Limb (tissue), 2 donors: Measurements from ENCODE around the gene MAGI2.
A peak's percentile ranks its signal among the peaks of the same experiment; 100 is the strongest.

Experiments used
- DNase-seq, 2 donors: peaks; one replicate each; pipeline ENCODE4 v3.0.0-alpha.2; 2016; ENCODE audit errors: extremely low spot score in 2 of 2

Gene MAGI2

DNA sequence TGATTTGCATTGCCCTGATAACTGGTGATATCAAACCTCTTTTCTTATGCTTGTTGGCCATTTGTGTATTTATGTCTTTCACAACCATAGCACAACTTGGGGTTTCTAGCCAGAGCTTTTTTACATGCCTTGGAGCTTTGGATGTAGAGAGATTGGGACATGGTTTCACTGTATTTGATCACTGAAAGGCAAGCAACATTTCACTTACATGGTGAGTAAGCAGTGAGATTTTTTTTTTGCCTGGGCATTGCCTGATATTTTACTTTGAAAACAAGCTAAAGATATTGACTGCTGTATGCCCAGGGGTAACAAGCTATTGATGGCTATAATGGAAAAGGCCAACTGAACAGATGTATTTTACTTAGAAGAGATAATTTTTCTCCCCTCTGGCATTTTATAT lies 1395.9 kb downstream of the MAGI2 start:
- no peak for DNase-seq

DNA sequence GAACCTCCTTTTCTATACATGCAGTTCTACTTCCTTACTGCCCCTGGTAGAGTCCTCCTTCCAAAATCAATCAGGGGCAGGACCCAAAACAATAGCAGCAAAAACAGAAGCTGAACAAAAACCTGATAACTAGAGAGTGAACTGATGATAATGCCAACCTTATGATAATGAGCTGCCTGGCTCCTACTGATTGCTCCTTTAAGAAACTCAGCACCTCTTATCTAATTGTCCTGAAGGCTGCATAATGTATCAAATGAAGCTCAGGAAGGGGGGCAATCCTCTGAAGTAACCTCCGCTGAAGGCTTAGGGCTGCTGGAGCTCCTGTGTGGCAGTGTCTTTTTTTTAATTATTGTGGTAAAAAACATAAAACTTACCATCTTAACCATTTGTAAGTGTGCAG lies 1397.9 kb downstream of the MAGI2 start:
- DNase-seq: no peak

DNA sequence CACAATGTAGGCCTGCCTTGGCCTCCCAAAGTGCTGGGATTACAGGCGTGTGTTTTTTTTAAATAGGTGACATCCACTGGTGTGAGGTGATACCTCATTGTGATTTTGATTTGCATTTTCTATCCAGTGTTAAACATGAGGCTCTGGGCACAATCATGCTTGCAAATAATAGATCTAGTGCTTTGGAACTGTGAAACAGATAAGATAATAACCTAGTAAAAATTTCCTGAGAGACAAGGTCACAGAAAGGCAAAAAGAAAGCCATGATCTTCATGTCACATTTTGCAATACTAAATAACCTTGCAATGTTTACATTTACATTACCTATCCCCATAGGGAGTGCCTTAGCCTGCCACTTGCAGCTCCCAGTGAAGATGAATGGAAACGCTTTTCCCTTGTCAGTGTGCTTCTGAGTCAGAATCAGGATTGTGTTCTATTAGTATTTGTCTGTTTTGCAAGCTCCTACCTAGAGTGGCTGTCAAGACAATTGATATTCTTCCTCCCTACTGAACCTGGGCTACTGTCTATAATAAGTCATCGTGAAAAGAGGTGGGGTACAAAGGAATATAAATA lies 1398.4 kb downstream of the MAGI2 start:
- no peak for DNase-seq

DNA sequence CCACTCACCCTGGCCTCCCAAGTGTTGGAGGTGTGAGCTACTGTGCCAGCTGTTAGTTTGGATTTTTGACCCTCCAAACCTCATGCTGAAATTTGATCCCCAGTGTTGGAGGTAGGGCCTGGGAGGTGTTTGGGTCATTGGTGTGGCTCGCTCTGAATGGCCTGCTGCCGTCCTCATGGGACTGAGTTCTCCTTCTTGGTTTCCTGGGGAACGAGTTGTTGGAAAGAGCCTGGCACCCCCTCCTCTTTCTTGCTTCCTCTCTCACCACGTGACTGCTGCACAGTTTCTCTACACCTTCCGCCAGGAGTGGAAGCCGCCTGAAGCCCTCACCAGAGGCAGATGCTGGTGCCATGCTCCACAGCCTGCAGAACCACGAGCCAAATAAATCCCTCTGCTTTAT lies 1401.4 kb downstream of the MAGI2 start:
- no peak for DNase-seq

DNA sequence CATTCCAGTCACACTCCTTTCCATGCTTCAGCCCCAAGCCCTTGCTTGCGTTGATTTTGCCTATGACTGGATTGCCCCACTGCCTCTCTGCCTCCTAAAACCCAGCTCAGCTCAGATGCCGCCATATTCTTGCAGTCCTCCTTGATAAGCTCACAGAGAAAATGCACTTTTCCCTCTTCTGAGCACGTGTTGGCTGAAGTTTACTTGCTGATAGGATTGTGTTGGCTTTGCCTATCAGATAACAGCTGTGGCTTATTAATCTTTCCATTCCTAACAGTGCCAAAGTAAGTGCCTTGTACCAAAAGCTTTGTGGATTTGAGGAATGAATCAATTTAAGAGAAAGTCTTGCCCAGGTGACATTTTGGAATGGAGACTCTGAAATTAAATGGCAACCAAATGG lies 1405.7 kb downstream of the MAGI2 start:
- DNase-seq: no peak

DNA sequence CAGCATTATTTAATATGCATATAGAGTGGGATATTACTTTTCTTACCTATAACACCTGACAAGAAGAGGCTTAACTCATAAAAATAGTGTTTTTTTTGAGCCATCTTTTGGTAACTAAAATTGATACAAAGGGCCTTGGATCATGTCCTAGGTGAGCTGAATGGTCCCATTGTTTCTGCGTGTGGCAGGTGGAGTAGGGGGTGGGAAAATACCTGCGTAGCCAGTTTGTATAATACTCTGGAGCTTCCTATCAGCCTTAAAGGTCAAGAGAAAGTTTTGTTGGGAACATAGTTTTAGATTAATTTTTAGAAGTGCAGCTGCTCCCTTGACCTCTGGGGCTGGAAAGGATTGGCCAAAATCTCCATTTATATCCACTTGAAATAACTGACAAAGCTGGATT lies 1410.3 kb downstream of the MAGI2 start:
- no peak for DNase-seq

DNA sequence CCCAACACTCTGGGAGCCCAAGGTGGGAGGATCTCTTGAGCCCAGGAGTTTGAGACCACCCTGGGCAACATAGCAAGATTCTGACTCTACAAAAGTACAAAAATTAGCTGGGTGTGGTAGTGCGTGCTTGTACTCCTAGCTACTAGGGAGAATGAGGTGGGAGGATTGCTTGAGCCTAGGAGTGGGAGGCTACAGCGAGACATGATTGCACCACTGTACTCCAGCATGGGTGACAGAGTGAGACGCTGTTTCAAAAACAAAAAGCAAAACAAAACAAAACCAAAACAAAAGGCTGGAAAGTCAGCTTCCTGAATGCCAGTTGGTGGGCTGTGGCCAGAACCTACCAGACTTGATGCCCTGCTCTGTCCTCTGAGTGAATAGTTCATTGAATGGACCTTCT lies 1412.0 kb downstream of the MAGI2 start:
- no peak for DNase-seq

DNA sequence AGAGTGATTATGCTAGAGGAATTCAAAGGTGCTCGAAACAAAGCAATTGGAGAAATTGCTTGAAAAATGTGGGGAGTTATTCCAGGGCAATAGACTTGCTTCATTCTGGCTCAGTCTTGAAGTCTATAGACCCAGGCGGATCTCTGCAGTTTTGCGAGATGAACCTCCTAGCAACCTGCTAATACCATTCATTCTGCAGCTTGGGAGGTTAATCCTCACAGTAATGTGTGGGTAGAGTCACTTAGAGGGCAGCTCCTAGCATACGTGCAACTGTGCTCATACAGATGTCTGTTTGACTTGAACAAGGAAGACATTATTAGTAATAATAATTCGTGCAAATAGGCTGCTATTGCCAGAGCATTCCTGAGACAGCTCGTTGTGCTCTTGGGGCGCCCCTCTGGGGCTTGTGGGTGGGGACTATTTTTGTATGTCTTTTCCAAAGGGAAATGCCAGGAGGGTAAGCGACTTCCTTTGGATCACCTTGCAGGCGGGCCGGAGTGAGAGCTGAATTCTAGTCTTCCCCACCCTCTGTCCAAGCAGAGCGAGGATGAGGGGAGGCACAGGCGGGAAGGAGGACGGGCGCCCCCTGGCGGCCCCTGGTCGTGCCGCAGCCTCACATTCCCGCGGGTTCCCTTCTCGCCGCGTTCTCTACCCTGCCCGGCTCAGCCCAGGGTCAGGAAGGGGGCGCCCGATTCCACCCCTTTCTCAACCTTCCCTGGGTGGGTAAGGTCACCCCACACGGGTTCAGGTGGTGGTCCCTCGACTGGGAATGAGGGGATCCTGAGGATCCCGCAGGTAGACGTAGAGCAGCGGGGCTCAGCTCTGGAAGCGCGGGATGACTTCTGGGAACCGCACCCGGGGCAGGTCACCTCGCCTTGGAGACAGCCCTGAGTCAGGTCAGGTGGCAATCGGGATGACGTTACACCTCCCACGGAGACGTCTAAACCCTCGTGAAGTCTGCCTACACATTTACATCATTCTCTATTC lies 1413.4 kb downstream of the MAGI2 start:
- DNase-seq: no peak

DNA sequence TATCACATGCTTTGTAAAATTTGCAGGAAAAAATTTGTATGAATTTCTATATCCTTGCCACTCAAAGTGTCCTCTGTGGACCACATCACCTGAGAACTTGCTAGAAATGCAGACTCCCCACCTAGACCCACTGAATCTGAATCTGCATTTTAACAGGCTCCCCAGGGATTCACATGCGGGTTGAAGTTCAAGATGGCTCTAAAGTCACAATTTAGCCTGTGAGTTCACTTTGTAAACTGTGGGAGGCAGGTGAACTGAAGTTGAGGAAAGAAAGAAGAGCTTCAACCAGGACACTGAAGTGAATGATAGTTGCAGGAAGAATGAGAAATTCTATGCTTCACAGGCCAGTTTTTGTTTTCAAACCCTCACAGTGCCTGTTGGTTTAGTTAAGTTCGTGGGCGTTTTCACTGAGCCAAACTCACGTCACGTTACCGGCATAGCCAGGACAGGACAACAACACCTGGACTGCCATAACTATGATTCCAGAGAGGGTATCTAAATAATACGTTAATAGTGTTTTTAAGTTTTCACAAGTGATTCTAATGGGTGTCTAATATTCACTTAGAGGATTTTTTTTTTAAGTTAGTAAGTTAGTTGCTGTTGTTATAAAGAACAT lies 1414.9 kb downstream of the MAGI2 start:
- no peak for DNase-seq

DNA sequence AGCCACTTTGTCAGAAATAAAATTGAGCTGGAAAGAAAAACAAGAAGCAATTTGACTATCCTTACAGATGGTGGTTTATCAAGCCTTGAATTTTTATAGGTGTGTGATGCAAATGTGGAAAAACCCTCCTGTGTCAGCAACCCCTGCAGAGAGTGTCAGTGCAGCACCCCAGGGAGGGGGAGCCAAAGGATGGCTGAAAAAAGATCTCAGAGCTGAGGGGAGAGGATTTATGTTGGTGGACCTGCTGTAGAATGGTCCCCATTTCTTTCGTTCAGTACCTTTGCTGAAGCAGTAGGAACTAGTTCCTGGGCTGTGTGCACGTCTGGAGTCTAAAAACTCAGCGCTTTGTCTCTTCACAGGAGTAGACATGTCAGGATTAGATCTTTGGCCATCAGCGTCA lies 1415.9 kb downstream of the MAGI2 start:
- no peak for DNase-seq

DNA sequence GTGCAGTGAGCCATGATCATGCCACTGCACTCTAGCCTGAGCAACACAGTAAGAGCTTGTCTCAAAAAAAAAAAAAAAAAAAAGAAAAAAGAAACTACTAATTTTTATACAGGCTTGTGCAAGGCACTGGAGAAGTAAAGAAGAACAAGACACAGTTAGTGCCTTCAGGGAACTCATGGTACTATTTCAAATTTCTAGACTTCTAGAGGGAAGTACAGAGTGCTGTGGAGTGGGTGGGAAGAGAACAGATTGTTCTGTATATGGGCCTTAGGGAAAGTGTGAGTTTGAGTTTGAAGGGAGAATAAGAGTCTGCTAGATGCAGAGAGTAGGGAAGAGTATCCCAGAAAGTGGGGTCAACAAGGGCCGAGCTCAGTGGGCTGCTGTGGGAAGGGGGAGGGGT lies 1420.1 kb downstream of the MAGI2 start:
- DNase-seq: no peak

DNA sequence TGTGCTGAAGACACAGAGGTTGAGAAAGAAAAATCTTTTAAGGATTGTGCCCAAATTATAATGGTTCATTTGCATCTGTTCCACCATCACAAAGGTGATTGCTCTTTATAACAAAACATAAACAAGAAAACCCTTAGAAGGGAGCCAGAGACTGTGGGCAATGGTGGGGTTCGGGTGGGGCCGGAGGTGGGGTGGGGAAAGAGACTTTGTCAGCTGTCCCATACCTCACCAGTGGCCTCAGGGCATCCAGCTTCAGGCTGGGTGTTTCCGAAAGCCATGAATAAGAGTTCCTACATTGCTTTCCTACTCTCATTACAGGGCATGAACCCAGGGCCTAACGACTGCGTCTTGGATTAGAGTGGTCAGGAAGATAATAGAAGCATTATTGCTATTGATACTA lies 1427.0 kb downstream of the MAGI2 start:
- DNase-seq: no peak

DNA sequence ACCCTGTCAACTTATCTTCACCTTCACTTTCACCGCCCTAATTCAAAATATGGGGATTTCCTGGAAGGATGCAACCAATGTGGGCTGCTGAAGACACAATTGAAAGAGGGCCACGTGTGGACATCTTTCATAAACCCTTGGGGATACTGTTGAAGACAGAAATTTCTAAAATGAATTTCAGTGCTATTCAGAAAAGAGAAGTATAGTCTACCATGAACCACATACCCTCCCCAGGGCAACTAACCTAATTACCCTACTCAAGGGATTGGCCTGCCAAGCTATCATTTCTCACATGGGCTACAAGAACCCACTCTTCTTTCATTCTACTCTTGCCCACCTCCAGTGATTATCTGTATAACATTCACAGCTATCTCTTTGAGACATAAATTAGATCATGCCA lies 1428.9 kb downstream of the MAGI2 start:
- DNase-seq: no peak

DNA sequence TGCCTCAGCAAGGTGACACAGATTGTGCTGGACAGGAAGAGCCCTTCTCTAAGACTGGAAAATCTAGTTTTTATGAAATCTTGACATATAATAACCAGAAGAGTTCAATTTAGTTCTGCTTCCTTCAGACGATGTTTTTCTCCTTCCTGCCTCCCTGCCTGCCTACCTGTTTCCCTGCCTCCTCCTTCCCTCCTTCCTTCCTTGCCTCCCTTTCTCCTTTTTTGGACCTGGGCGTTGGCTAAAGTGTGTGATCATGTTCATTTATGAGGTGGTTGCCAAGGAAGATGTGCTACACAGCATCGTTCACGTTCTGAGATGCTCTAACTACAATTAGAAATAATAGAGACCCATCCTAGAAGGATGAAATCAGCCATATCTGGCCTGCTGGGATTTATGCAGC lies 1430.3 kb downstream of the MAGI2 start:
- DNase-seq: no peak

DNA sequence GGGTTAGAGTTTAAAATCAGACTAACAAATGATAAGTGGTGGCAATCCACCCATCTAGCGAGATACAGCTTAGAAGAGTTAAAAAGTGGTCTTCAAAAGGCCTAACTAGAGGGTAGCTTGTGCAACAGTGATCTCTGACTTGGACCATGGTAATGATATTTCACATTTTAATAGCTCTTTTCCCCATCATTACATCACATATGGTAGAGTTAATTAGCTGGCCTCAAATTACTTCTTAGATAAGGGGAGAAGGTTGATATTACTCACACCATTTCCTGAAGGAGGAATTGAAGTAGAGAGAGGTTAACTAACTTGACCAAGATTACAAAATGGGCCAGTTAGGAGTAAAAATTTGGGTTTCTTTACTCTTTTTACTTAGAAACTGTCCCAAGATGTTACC lies 1431.3 kb downstream of the MAGI2 start:
- DNase-seq: no peak

DNA sequence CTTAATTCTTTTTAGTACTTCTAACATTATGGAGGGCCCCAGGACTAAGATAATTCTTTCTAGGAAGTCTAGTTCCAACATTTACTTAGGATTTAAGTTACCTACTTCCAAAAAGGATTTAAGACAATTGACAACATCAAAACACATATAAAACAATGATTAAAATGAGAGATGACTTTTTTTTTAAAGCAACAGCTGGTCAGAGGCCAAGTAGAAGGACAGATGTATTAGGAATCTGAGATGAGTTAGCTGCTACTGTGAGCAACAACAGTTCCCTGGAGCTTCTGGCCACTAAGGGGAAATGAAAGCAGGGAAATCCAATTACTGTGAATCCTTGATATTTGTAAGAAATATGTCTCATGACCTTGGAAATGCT lies 1432.6 kb downstream of the MAGI2 start:
- DNase-seq: no peak

DNA sequence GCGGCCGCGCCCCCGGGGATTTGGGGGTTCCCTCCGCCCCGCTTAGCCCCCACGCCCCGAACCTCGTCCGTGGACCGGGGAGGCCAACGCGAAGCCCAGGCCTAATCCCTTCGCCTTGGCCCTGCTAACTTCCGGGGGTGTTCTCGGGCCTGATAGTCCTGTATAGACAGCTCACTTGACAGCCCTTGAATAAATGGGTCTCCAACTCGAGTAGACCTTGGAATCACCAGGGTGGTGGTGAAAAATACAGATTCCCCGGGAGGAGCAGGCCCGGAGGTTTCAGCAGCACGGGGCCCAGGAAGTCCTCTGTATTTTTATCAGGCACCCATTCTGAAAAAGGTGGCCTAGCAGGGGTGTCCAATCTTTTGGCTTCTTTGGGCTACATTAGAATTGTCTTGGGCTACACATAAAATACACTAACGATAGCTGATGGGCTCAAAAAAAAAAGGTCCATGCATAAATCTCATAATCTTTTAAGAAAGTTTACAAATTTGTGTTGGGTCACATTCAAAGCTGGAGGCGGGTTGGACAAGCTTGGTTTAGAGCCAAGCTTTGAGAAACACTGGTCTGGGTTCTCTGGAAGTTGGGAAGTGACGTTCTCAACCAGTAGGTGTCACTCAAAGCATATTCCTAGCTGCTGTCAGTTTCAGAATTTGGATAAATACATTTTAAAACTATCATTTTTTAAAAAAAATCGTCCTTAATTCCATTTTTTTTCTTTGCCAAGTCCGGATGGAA lies 1433.2 kb downstream of the MAGI2 start:
- DNase-seq: peak; percentile 57 to 90

DNA sequence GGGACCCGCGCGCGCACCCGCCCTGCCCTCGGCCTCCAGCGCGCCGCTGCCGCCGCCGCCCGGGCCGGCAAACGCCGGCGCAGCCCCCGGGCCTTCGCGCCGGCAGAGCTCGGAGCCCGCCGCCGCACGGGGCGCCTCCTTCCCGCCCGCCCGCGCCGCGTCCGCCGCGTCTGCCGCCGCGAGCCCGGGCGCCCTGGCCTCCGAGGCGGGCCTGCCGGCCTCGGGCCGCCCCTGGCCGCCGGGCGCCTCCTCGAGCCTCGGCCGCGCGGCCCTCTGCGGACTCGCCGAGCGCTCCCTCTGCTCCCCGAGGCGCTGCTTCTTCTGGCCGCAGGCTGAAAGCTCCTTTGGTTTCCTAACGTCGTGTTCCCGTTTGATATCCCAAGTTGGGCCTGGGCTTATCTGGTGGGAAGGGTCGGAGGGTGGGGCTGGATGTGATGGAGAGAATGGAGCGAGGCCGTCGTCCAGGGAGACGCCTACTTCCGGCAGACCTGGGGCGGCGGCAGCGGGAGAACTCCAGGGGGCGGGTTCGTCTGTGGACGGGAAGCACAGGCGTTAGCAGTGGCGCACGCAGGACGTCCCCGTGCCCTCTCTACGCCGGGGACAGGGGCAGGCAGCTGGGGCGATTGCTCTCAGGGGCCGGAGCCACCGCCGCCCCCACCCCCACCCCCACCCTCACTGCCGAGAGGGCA lies 1433.9 kb downstream of the MAGI2 start:
- peak; percentile 90 to 91 for DNase-seq

DNA sequence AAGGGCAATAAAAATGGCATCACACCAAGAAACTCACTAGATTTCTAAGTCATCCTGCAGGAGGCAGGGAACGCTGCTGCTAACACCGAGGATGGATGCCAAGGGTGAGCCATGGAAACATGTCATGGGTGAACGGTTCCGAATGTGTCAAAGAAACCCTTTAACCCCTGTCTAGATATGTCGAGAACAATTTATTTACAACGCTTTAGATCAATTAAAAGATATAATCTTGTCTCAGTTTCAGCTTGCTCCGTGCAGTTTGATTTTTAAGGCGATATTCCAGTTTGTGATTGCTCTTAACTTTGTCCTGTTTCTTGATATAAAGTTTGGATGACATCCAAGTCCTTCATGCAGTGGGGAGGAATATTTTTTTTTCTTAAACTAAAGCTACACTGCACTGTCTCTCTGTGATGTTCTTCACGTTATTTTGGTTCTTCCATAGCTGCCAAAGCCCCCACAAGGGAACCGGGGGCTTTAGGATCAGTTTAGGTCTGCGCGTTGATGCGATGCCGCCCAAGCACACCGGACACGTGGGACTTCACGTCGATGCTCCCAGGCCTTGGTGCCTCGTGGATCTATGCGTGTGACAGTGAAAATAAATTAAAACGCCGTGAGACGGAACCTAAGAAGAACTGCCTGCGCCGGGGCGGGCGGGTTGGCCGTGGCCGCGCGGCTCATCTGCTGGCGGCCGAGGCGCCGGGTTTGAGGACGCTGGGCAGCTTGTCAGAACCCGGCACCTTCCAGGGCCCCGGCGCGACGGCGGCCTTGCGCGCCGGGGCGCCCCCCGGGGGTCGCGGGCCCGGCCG lies 1434.6 kb downstream of the MAGI2 start:
- peak; percentile 10 to 66 for DNase-seq

DNA sequence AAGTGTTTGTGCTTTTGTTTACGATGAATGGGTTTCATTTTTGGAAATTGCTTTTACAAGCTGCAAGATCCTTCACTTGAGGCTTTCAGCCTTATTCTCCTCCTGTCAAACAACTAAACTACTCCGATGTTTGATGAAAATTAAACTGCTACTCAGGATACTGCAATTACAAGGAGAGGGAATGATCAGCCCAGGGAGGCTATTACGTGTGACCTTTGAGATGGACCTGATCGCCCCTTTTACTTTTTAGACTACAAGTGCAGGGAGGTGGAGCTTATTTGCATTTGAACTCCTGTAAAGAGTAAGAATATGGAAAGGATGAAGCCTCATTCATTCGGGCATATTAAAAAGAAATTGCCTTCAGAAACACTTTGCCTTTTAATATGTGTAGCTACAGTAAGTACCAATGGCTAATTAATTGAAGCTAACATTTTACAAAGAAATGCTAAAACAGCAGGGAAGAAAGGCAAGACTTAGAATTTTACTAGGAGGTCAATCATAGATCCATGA lies 1435.8 kb downstream of the MAGI2 start:
- DNase-seq: no peak
